HG02938 (cell line): Measurements from ENCODE around the gene MAML3.

Experiments used
- ATAC-seq: cut with Tn5 transposase; IDR thresholded peaks from one replicate; pipeline ENCODE4 v1.9.1; 2021; ENCODE audit warnings: mild to moderate bottlenecking, moderate library complexity; ENCODE audit not compliant: unreplicated experiment

The MAML3 gene

GRCh38 chr4:139798456-139798855, 355.5 kb downstream of the MAML3 start:
- no peak for ATAC-seq

GRCh38 chr4:139797287-139797686, 356.7 kb downstream of the MAML3 start:
- ATAC-seq = no peak

- no peak for ATAC-seq
These were observed 358.3 kb downstream of the MAML3 start for GRCh38 chr4:139795527-139796314.

GRCh38 chr4:139794158-139794954, 359.6 kb downstream of the MAML3 start:
- ATAC-seq = no peak

GRCh38 chr4:139791681-139792080, 362.3 kb downstream of the MAML3 start:
- no peak for ATAC-seq

- ATAC-seq = no peak
These were observed 363.7 kb downstream of the MAML3 start for GRCh38 chr4:139790291-139790690.

- no peak for ATAC-seq
These were observed 364.8 kb downstream of the MAML3 start for GRCh38 chr4:139789096-139789654.

- ATAC-seq = no peak
These were observed 367.3 kb downstream of the MAML3 start for GRCh38 chr4:139786494-139787354.

- ATAC-seq = no peak
These were observed 368.6 kb downstream of the MAML3 start for GRCh38 chr4:139785356-139785755.

- ATAC-seq = no peak
These were observed 370.1 kb downstream of the MAML3 start for GRCh38 chr4:139783741-139784484.

- no peak for ATAC-seq
These were observed 371.0 kb downstream of the MAML3 start for GRCh38 chr4:139782926-139783522.

- no peak for ATAC-seq
These were observed 372.9 kb downstream of the MAML3 start for GRCh38 chr4:139781066-139781465.

- no peak for ATAC-seq
These were observed 374.3 kb downstream of the MAML3 start for GRCh38 chr4:139779691-139780090.

GRCh38 chr4:139777757-139778156, 376.2 kb downstream of the MAML3 start:
- ATAC-seq = no peak

- ATAC-seq = no peak
These were observed 377.7 kb downstream of the MAML3 start for GRCh38 chr4:139776235-139776634.

GRCh38 chr4:139774759-139775487, 379.1 kb downstream of the MAML3 start:
- ATAC-seq = no peak

GRCh38 chr4:139773560-139774318, 380.2 kb downstream of the MAML3 start:
- no peak for ATAC-seq

- ATAC-seq = no peak
These were observed 383.6 kb downstream of the MAML3 start for GRCh38 chr4:139770361-139770760.
